Pancreas (tissue), 10 donors: Measurements from ENCODE around the gene B4GALNT3. TPM values are rescaled to one million over a fixed set of nuclear protein-coding genes. Genes with fewer than 3 reads are reported as not detected.
A peak's percentile ranks its signal among the peaks of the same experiment; 100 is the strongest.

Source experiments
- ATAC-seq, 4 donors: fragments of 200-7000 bp; cut with Tn5 transposase; one replicate each; pipeline versions ENCODE4 v1.8.0 to v1.9.1; 2020; ENCODE audit warnings: mild to moderate bottlenecking in 4 of 4, moderate library complexity in 4 of 4
- DNase-seq, 6 donors: peaks; one replicate each; pipeline ENCODE4 v3.0.0-alpha.2; 2020
- FAIRE-seq: peaks from 2 replicates; lab custom pipeline; 2012; peaks lifted over from hg19 to GRCh38; lab: Jason Lieb, UNC
- H3K27ac ChIP-seq, 4 donors: fragments of 200-600 bp; sonication (generic); 1 replicate in 3 of 4; 2 replicates in 1 of 4; pipeline versions ENCODE4 v1.5.0 to v1.8.0; 2020
- H3K27me3 ChIP-seq, 4 donors: fragments of 200-600 bp; one replicate each; pipeline ENCODE4 v1.8.0; 2021
- H3K36me3 ChIP-seq, 3 donors: fragments of 200-600 bp; sonication (generic) in 1 of 3; one replicate each; pipeline versions ENCODE4 v1.5.0 to v1.8.0; 2020 to 2021
- H3K4me1 ChIP-seq, 3 donors: fragments of 200-600 bp; one replicate each; pipeline ENCODE4 v1.8.0; 2021
- H3K4me3 ChIP-seq, 4 donors: fragments of 200-600 bp; sonication (generic) in 2 of 4; one replicate each; pipeline versions ENCODE4 v1.5.0 to v1.8.0; 2020 to 2021
- H3K9me3 ChIP-seq, 4 donors: fragments of 200-600 bp; one replicate each; pipeline ENCODE4 v1.8.0; 2021
- WGBS, 2 donors: extraction: QIAGEN DNeasy Blood & Tissue Kit; methylation state at CpG; one replicate each; pipeline ENCODE4 v1.1.7; 2013; 5-methylcytosine and 5-hydroxymethylcytosine counted together
- intact Hi-C, 3 donors: fragments of 100-400 bp; cut with DNase I; formaldehyde crosslinking; loops; one replicate each; pipeline versions ENCODE4 v1.11.1 to v1.14.2; 2022
- polyA plus RNA-seq, 2 donors: library from polyadenylated mRNA; stranded (reverse); fragments of 200-250 nt; gene quantifications; one replicate each; pipeline ENCODE4 v1.2.3, GENCODE V29; 2013
- total RNA-seq, 6 donors: library from RNA; stranded (reverse); fragmentation: NEBNext Ultra II Directional in 4 of 6; extraction: Animal tissue kit (Norgen Biotek cat#: 25700) in 4 of 6; gene quantifications; one replicate each; pipeline versions ENCODE4 v1.2.1 to v1.2.4, GENCODE V29; 2021 to 2023
- TF ChIP-seq, protein P1 (sequence below), 4 donors: fragments of 200-600 bp; sonication (generic) in 3 of 4; IDR thresholded peaks; one replicate each; pipeline versions ENCODE4 v1.5.0 to v1.8.0; 2021; ENCODE audit warnings: antibody characterized with exemption in 4 of 4
- donor health status: healthy with polysubstance abuse.
- donor health status: DM: no; HTN: no; CAD: no; lungs with moderate emphysema.
- donor health status: DM: no; HTN: no; CAD: no.
- donor health status: control.
- donor health status: control.
- donor health status: Bipolar disorder and iron deficiency.
- donor health status: DM: yes; HTN: yes; CAD: no.
- donor health status: DM: no; HTN: no; CAD: no.
- donor health status: DM: no; HTN: no; CAD: no.
- donor health status: DM: yes; HTN: yes; CAD: no.

The B4GALNT3 gene
- total and polyA plus RNA-seq, 8 donors: 3.8 to 19.5 (median 7.7) TPM

DNA sequence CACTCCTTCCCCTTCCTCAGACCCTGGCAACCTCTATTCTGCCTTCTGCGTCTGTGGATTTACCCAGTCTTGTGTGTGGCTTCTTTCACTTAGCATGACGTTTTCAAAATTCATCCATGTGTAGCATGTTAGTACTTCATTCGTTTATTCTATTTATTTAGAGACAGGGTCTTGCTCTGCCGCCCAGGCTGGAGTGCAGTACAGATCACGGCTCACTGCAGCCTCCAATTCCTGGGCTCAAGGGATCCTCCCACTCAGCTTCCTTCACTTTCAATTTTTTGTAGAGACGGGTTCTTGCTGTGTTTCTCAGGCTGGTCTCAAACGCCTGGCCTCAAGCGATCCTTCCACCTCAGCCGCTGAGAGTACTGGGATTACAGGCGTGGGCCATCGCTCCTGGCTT is 37.0 kb downstream of the B4GALNT3 start:
- intact Hi-C loops: no loop called here
- TF ChIP-seq, protein P1, sequence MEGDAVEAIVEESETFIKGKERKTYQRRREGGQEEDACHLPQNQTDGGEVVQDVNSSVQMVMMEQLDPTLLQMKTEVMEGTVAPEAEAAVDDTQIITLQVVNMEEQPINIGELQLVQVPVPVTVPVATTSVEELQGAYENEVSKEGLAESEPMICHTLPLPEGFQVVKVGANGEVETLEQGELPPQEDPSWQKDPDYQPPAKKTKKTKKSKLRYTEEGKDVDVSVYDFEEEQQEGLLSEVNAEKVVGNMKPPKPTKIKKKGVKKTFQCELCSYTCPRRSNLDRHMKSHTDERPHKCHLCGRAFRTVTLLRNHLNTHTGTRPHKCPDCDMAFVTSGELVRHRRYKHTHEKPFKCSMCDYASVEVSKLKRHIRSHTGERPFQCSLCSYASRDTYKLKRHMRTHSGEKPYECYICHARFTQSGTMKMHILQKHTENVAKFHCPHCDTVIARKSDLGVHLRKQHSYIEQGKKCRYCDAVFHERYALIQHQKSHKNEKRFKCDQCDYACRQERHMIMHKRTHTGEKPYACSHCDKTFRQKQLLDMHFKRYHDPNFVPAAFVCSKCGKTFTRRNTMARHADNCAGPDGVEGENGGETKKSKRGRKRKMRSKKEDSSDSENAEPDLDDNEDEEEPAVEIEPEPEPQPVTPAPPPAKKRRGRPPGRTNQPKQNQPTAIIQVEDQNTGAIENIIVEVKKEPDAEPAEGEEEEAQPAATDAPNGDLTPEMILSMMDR (IDR thresholded peaks at IDR 0.05): no peak
- no peaks in the 10 kb centered on the region for H3K9me3 ChIP-seq
- DNase-seq: no peak
- no peak for FAIRE-seq
- H3K27me3 ChIP-seq: no peaks in the 10 kb centered on the region
- no peak overlapping the region for H3K4me3 ChIP-seq
- H3K4me1 ChIP-seq: no peaks in the 10 kb centered on the region
- ATAC-seq: no peak
- 83 to 84% methylated on average over 11 of the region's 11 CpGs for WGBS, 2 donors
- no peak overlapping the region for H3K27ac ChIP-seq
- no peaks in the 10 kb centered on the region for H3K36me3 ChIP-seq

DNA sequence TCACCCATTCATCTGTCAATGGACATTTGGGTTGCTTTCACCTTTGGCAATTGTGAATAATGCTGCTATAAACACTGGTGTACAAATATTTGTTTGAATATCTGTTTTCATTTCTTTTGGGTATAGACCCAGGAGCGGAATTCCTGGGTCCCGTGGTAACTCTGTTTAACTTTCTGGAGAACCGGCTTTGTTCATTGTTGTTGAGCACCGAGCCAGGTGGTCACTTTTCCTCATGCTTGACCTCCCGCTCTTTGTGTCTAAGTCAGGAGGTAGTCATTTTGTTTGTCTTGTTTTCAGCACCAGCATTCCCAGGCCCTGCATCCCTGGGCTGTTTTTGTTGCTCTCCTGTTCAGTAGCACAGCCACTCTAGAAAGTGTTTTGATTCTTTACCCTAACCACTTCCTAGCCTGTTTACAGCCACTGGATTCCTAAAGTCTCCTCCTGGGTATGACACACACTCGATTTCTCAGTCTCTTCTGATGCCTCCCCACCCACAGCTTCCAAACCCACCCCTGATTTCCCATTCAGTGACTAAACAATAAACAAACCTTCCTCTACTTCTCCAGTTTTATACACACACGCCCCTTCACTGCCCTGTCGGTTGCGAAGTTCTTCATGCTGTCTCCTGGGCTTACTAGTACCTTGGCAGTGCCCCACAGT is 37.9 kb downstream of the B4GALNT3 start:
- no peak for DNase-seq
- intact Hi-C loops: no loop called here
- Histone ChIP-seq H3K36me3 (no peaks in the 10 kb centered on the region), H3K27ac (no peak overlapping the region), H3K9me3 (no peaks in the 10 kb centered on the region), H3K4me1 (no peaks in the 10 kb centered on the region), H3K4me3 (no peak overlapping the region), H3K27me3 (no peaks in the 10 kb centered on the region)
- TF ChIP-seq, protein P1 (IDR thresholded peaks at IDR 0.05): no peak
- no peak for FAIRE-seq
- ATAC-seq: no peak
- 70 to 76% methylated on average over 9 of the region's 9 CpGs for WGBS, 2 donors

DNA sequence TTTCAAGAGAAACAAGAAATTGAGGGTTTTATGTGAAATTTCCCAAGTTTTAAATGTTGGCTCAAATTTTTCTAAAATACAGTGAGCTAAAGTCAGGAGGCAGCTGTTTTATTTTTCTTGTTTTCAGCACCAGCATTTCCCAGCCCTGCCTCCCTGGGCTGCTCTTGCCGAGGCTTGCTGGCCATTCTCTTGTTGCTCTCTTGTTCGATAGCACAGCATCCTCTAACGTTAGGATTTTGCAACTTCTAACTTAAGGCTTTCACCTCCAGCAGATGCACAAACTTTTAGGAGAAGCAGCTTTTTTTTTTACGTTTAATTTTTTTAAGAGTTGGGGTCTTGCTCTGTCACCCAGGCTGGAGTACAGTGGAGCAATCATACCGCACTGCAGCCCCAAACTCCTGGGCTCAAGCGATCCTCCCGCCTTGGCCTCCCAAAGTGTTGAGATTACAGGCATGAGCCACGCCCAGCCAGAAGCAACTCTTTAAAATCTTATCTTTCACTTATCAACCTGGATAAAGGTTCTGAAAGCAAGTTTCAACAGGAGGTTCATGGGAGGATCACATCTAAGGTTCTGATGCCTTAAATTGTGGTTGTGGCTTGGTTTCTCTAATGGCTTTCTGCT is 40.2 kb downstream of the B4GALNT3 start:
- Histone ChIP-seq H3K9me3 (no peaks in the 10 kb centered on the region), H3K27ac (no peak overlapping the region), H3K27me3 (no peaks in the 10 kb centered on the region), H3K4me1 (no peaks in the 10 kb centered on the region), H3K4me3 (no peak overlapping the region), H3K36me3 (no peaks in the 10 kb centered on the region)
- ATAC-seq: no peak
- TF ChIP-seq, protein P1 (IDR thresholded peaks at IDR 0.05): no peak
- DNase-seq: no peak
- FAIRE-seq: no peak
- WGBS, 2 donors: 86 to 87% methylated on average over 8 of the region's 8 CpGs
- intact Hi-C loops: no loop called here

DNA sequence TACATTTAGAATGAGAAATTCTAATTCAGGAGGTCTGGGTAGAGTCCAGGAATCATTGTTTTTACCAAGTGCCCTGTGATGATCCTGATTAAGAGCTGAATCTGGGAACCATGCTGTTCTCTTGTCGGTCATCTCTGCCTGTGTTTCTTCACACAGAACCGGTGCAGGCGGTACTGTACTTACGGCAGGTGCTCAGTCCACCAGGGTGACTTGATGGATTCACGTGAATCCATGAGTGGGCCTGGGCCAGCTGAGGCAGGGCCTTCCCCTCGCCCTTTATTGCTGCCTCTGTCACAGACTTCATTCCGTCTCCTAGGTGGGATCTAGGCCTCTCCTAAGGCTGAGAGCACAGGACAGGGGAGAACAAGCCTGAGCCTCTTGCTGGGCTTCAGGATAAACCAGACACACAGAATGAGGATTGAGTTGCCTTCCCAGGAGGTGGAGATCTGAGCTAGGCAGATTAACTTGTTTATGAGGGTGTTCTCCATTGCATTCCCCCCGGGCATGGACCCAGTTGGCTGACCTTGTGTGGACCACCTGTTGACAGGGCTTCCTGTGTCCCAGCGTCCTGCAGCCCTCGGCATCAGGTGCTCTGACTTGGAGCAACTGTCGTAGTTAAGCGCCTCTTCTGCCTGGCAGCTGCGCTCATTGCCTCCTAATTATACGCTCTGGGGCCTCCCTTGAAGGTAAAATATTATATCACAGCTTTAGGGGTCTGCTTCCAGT is 42.1 kb downstream of the B4GALNT3 start:
- Histone ChIP-seq H3K9me3 (no peaks in the 10 kb centered on the region), H3K27me3 (no peaks in the 10 kb centered on the region), H3K27ac (peak overlapping the region in 1 of 4 donors; percentile 64), H3K4me1 (no peaks in the 10 kb centered on the region), H3K4me3 (no peak overlapping the region), H3K36me3 (no peaks in the 10 kb centered on the region)
- ATAC-seq (peak in 1 of 4 donors; percentile 12), DNase-seq (no peak), FAIRE-seq (no peak)
- intact Hi-C loops: no loop called here
- TF ChIP-seq, protein P1 (IDR thresholded peaks at IDR 0.05): no peak
- 78% methylated on average over 14 of the region's 14 CpGs for WGBS, 2 donors
